GM12878 (cell line): ENCODE results near the gene PPM1N. TPM values are rescaled to one million over a fixed set of nuclear protein-coding genes. Genes with fewer than 3 reads are reported as not detected.

Source experiments
- ATF3 ChIP-seq: IDR thresholded peaks from 2 replicates; pipeline ENCODE4 v1.6.1; 2011; ENCODE audit warnings: low read depth, mild to moderate bottlenecking, low read length, moderate library complexity, borderline replicate concordance; ENCODE audit errors: extremely low read depth
- BCL3 ChIP-seq: IDR thresholded peaks from 2 replicates; pipeline ENCODE4 v1.6.1; 2011; ENCODE audit warnings: borderline replicate concordance, low read depth, mild to moderate bottlenecking, moderate library complexity, low read length; ENCODE audit not compliant: insufficient read depth, poor library complexity, severe bottlenecking
- CBX5 ChIP-seq: sonication (generic); IDR thresholded peaks from 2 replicates; pipeline ENCODE4 v1.6.1; 2016; ENCODE audit warnings: low read depth, moderate library complexity, mild to moderate bottlenecking, inconsistent platforms
- CHD4 ChIP-seq: fragments of 200-600 bp; sonication (generic); IDR thresholded peaks from 2 replicates; pipeline ENCODE4 v1.6.1; 2016; ENCODE audit warnings: mild to moderate bottlenecking
- ESRRA ChIP-seq: IDR thresholded peaks from 2 replicates; pipeline ENCODE4 v1.6.1; 2012; ENCODE audit warnings: mild to moderate bottlenecking, low read length, improper control_type of control experiment
- ETV6 ChIP-seq, 2 experiments: fragments of 450-650 bp in 1 of 2; IDR thresholded peaks in 1 of 2; conservative IDR thresholded peaks in 1 of 2; 2 replicates each; pipeline ENCODE4 v1.6.1; 2014; ENCODE audit warnings: antibody characterized with exemption in 1 of 2, borderline replicate concordance in 1 of 2, low read depth in 1 of 2, mild to moderate bottlenecking in 1 of 2, moderate library complexity in 1 of 2
- FOXM1 ChIP-seq: IDR thresholded peaks from 2 replicates; pipeline ENCODE4 v1.6.1; 2012; ENCODE audit warnings: low read depth, mild to moderate bottlenecking, inconsistent platforms, low read length, moderate library complexity
- MEF2A ChIP-seq: IDR thresholded peaks from 2 replicates; pipeline ENCODE4 v1.6.1; 2011; ENCODE audit warnings: low read depth, mild to moderate bottlenecking, low read length, moderate library complexity; ENCODE audit not compliant: insufficient read depth
- MEF2B ChIP-seq: fragments of 450-650 bp; IDR thresholded peaks from 2 replicates; pipeline ENCODE4 v1.6.1; 2018; ENCODE audit warnings: mild to moderate bottlenecking, moderate library complexity; ENCODE audit not compliant: partially characterized antibody, poor library complexity, severe bottlenecking
- PAX8 ChIP-seq: fragments of 450-650 bp; IDR thresholded peaks from 2 replicates; pipeline ENCODE4 v1.6.1; 2017; ENCODE audit warnings: mild to moderate bottlenecking, moderate library complexity
- RELB ChIP-seq: fragments of 450-650 bp; IDR thresholded peaks from 2 replicates; pipeline ENCODE4 v1.6.1; 2017; ENCODE audit warnings: low read depth, mild to moderate bottlenecking, moderate library complexity
- STAT3 ChIP-seq: IDR thresholded peaks from 2 replicates; pipeline ENCODE4 v1.6.1; 2011; ENCODE audit warnings: low read depth, low read length, improper control_type of control experiment
- SUZ12 ChIP-seq: fragments of 200-600 bp; sonication (generic); IDR thresholded peaks from one replicate; pipeline ENCODE4 v1.6.1; 2018; ENCODE audit warnings: antibody characterized with exemption, mild to moderate bottlenecking; ENCODE audit not compliant: unreplicated experiment
- ZNF384 ChIP-seq: IDR thresholded peaks from 2 replicates; pipeline ENCODE4 v1.6.1; 2012; ENCODE audit warnings: low read depth, mild to moderate bottlenecking, low read length, improper control_type of control experiment, borderline replicate concordance
- ZSCAN29 ChIP-seq: fragments of 450-650 bp; IDR thresholded peaks from 2 replicates; pipeline ENCODE4 v1.6.1; 2017; ENCODE audit warnings: mild to moderate bottlenecking, moderate library complexity
- polyA plus RNA-seq, 11 experiments: library from polyadenylated mRNA; depleted of rRNA in 4 of 11; unstranded in 6 of 11; stranded (reverse) in 5 of 11; fragments of >200 nt; fragmentation: Nextera tagmentation in 4 of 11; fragmentation: Illumina TruSeq in 1 of 11; extraction: Ambion mirVana in 4 of 11; extraction: Trizol in 1 of 11; gene quantifications; 1 replicate in 1 of 11; 2 replicates in 10 of 11; pipeline versions ENCODE4 v1.2.1 to v1.2.3, GENCODE V29; 2011 to 2016; ENCODE audit warnings: inconsistent platforms in 2 of 11, missing spikeins in 2 of 11, low read depth in 1 of 11
- total RNA-seq, 4 experiments: library from RNA; depleted of rRNA in 3 of 4; stranded (reverse); fragments of >200 nt in 3 of 4; fragmentation: Illumina TruSeq in 1 of 4; extraction: Trizol in 1 of 4; gene quantifications; 2 replicates each; pipeline versions ENCODE4 v1.2.1 to v1.2.3, GENCODE V29; 2013 to 2021
- TF ChIP-seq, protein P1 (sequence below): fragments of 450-650 bp; formaldehyde crosslinking; IDR thresholded peaks from 2 replicates; pipeline ENCODE4 v1.5.0; 2022; ENCODE audit warnings: mild to moderate bottlenecking, missing genetic modification characterization
- TF ChIP-seq, protein P2 (sequence below): fragments of 450-650 bp; IDR thresholded peaks from 2 replicates; pipeline ENCODE4 v1.6.1; 2016; ENCODE audit warnings: mild to moderate bottlenecking, moderate library complexity, borderline replicate concordance

Gene PPM1N
- total and polyA plus RNA-seq, 10 of the 15 experiments (the other 5 are each of a cell fraction or from before 2014, with no cell fraction given), result 1.6 to 5.4 (median 3.7) TPM

- TF ChIP-seq BCL3 (no peak), CBX5 (no peak), SUZ12 (no peak), ESRRA (no peak), MEF2A (peak; percentile 78), MEF2B (peak; percentile 53), ZSCAN29 (no peak), ZNF384 (no peak), ETV6 (conservative IDR thresholded peaks at IDR 0.05 in 1 of 2, IDR thresholded peaks at IDR 0.05 in 1 of 2; ENCODE audit: borderline replicate concordance in 1 of 2, low read depth in 1 of 2) (no peak), PAX8 (no peak), STAT3 (no peak), CHD4 (no peak), RELB (peak; percentile 76), FOXM1 (no peak; the same call in 1 of the 2 replicates), ATF3 (no peak)
- TF ChIP-seq, protein P1, sequence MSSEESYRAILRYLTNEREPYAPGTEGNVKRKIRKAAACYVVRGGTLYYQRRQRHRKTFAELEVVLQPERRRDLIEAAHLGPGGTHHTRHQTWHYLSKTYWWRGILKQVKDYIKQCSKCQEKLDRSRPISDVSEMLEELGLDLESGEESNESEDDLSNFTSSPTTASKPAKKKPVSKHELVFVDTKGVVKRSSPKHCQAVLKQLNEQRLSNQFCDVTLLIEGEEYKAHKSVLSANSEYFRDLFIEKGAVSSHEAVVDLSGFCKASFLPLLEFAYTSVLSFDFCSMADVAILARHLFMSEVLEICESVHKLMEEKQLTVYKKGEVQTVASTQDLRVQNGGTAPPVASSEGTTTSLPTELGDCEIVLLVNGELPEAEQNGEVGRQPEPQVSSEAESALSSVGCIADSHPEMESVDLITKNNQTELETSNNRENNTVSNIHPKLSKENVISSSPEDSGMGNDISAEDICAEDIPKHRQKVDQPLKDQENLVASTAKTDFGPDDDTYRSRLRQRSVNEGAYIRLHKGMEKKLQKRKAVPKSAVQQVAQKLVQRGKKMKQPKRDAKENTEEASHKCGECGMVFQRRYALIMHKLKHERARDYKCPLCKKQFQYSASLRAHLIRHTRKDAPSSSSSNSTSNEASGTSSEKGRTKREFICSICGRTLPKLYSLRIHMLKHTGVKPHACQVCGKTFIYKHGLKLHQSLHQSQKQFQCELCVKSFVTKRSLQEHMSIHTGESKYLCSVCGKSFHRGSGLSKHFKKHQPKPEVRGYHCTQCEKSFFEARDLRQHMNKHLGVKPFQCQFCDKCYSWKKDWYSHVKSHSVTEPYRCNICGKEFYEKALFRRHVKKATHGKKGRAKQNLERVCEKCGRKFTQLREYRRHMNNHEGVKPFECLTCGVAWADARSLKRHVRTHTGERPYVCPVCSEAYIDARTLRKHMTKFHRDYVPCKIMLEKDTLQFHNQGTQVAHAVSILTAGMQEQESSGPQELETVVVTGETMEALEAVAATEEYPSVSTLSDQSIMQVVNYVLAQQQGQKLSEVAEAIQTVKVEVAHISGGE (CRISPR knock-in tag), result no peak
- TF ChIP-seq, protein P2, sequence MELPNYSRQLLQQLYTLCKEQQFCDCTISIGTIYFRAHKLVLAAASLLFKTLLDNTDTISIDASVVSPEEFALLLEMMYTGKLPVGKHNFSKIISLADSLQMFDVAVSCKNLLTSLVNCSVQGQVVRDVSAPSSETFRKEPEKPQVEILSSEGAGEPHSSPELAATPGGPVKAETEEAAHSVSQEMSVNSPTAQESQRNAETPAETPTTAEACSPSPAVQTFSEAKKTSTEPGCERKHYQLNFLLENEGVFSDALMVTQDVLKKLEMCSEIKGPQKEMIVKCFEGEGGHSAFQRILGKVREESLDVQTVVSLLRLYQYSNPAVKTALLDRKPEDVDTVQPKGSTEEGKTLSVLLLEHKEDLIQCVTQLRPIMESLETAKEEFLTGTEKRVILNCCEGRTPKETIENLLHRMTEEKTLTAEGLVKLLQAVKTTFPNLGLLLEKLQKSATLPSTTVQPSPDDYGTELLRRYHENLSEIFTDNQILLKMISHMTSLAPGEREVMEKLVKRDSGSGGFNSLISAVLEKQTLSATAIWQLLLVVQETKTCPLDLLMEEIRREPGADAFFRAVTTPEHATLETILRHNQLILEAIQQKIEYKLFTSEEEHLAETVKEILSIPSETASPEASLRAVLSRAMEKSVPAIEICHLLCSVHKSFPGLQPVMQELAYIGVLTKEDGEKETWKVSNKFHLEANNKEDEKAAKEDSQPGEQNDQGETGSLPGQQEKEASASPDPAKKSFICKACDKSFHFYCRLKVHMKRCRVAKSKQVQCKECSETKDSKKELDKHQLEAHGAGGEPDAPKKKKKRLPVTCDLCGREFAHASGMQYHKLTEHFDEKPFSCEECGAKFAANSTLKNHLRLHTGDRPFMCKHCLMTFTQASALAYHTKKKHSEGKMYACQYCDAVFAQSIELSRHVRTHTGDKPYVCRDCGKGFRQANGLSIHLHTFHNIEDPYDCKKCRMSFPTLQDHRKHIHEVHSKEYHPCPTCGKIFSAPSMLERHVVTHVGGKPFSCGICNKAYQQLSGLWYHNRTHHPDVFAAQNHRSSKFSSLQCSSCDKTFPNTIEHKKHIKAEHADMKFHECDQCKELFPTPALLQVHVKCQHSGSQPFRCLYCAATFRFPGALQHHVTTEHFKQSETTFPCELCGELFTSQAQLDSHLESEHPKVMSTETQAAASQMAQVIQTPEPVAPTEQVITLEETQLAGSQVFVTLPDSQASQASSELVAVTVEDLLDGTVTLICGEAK, result 0 out of 2 replicates have a peak, but pooled peaks have one; percentile 23
These were observed 28.9 kb upstream of the PPM1N start (continued) for GRCh38 chr19:45469132-45469944.
